ENCODE data around the gene MDFI. TPM values are rescaled to one million over a fixed set of nuclear protein-coding genes. Genes with fewer than 3 reads are reported as not detected.

The MDFI gene
- total and polyA plus RNA-seq, 11 donors = 0.35 to 9.3 (median 2.2) TPM

GRCh38 chr6:41626917-41627316 is 11.4 kb upstream of the MDFI start:
- H3K27me3 ChIP-seq = no peaks in the 10 kb centered on the region
- H3K4me1 ChIP-seq = peaks cover 0 to 19% (median 8%) of the 10 kb centered on the region in 12 donors
- TF ChIP-seq POLR2A (IDR thresholded peaks at IDR 0.05) (no peak), CTCF (IDR thresholded peaks at IDR 0.05) (no peak)
- no peak overlapping the region for H3K4me3 ChIP-seq
- intact Hi-C loops (cut with DNase I) = no loop called here
- no peak overlapping the region for H3K27ac ChIP-seq
- WGBS, 4 donors = 53 to 67% (median 60%) methylated on average over 8 of the region's 8 CpGs
- peaks cover 0 to 4% (median 0%) of the 10 kb centered on the region in 12 donors for H3K9me3 ChIP-seq
- DNase-seq = no peak
- H3K36me3 ChIP-seq = no peaks in the 10 kb centered on the region
- ATAC-seq = no peak

- Histone ChIP-seq H3K9me3 (no peaks in the 10 kb centered on the region), H3K4me3 (no peak overlapping the region), H3K27ac (no peak overlapping the region), H3K27me3 (no peaks in the 10 kb centered on the region), H3K4me1 (peaks cover 0 to 12% (median 6%) of the 10 kb centered on the region in 12 donors), H3K36me3 (no peaks in the 10 kb centered on the region)
- TF ChIP-seq POLR2A (IDR thresholded peaks at IDR 0.05) = no peak
- no peak for TF ChIP-seq CTCF (IDR thresholded peaks at IDR 0.05)
- WGBS, 4 donors = 93 to 100% (median 96%) methylated on average over 2 of the region's 2 CpGs
- ATAC-seq (no peak), DNase-seq (no peak)
- intact Hi-C loops (cut with DNase I) = no loop called here
These were observed 9.1 kb upstream of the MDFI start for GRCh38 chr6:41629128-41629527.

GRCh38 chr6:41630069-41630468 is 8.2 kb upstream of the MDFI start:
- Histone ChIP-seq H3K4me3 (no peak overlapping the region), H3K27ac (no peak overlapping the region), H3K27me3 (no peaks in the 10 kb centered on the region), H3K4me1 (peaks cover 0 to 14% (median 6%) of the 10 kb centered on the region in 12 donors), H3K9me3 (no peaks in the 10 kb centered on the region), H3K36me3 (no peaks in the 10 kb centered on the region)
- WGBS, 4 donors = 87 to 94% (median 89%) methylated on average over 6 of the region's 6 CpGs
- no peak for ATAC-seq
- no peak for TF ChIP-seq POLR2A (IDR thresholded peaks at IDR 0.05)
- no peak for TF ChIP-seq CTCF (IDR thresholded peaks at IDR 0.05)
- intact Hi-C loops (cut with DNase I) = no loop called here
- no peak for DNase-seq

- DNase-seq (no peak), ATAC-seq (no peak)
- peaks cover 0 to 1% (median 0%) of the 10 kb centered on the region in 9 donors for H3K27me3 ChIP-seq
- H3K4me3 ChIP-seq = no peak overlapping the region
- no peaks in the 10 kb centered on the region for H3K9me3 ChIP-seq
- no peaks in the 10 kb centered on the region for H3K36me3 ChIP-seq
- H3K4me1 ChIP-seq = peaks cover 0 to 6% (median 0%) of the 10 kb centered on the region in 12 donors
- intact Hi-C loops (cut with DNase I) = no loop called here
- no peak for TF ChIP-seq POLR2A (IDR thresholded peaks at IDR 0.05)
- TF ChIP-seq CTCF (IDR thresholded peaks at IDR 0.05) = no peak
- WGBS, 4 donors = 77 to 88% (median 86%) methylated on average over 8 of the region's 8 CpGs
- H3K27ac ChIP-seq = no peak overlapping the region
These were observed 7.3 kb upstream of the MDFI start for GRCh38 chr6:41630946-41631345.
